SU-DHL-6 (cell line): ENCODE data around the gene RSPO3.

Experiments used
- EZH2phosphoT487 ChIP-seq: fragments of 200-600 bp; sonication (generic), shearing (Covaris generic); conservative IDR thresholded peaks from 2 replicates; pipeline ENCODE4 v1.6.1; 2018; ENCODE audit warnings: mild to moderate bottlenecking, antibody characterized with exemption, low read length, moderate library complexity, mixed read lengths
- TF ChIP-seq, protein P1 (sequence below): fragments of 200-600 bp; sonication (generic); IDR thresholded peaks from one replicate; pipeline ENCODE4 v1.5.1; 2017; ENCODE audit warnings: antibody characterized with exemption, mild to moderate bottlenecking, low read length, moderate library complexity; ENCODE audit not compliant: insufficient read depth, poor library complexity, severe bottlenecking

DNA sequence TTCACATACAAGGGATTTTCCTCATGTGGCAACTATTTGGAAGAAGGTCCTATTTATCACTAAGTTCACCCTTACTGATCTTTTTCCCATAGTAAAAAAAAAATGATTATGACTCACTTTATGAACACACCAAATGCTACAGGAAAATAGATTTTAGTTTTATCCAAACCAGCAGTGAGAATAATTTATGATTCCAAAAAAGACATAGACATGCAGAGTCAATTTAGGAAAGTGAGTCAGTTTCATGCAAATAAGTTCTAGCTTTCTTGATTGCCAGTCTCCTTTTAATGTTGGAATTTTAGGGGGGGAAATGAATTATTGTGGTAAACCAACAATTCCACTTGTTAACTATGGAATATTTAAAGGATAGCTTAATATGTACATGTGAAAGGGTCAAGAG is 84.2 kb downstream of the RSPO3 start:
- TF ChIP-seq, protein P1, sequence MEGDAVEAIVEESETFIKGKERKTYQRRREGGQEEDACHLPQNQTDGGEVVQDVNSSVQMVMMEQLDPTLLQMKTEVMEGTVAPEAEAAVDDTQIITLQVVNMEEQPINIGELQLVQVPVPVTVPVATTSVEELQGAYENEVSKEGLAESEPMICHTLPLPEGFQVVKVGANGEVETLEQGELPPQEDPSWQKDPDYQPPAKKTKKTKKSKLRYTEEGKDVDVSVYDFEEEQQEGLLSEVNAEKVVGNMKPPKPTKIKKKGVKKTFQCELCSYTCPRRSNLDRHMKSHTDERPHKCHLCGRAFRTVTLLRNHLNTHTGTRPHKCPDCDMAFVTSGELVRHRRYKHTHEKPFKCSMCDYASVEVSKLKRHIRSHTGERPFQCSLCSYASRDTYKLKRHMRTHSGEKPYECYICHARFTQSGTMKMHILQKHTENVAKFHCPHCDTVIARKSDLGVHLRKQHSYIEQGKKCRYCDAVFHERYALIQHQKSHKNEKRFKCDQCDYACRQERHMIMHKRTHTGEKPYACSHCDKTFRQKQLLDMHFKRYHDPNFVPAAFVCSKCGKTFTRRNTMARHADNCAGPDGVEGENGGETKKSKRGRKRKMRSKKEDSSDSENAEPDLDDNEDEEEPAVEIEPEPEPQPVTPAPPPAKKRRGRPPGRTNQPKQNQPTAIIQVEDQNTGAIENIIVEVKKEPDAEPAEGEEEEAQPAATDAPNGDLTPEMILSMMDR, result no peak
- no peak for TF ChIP-seq EZH2phosphoT487
